M059J (cell line): ENCODE data around the gene NACA2. TPM values are rescaled to one million over a fixed set of nuclear protein-coding genes. Genes with fewer than 3 reads are reported as not detected.
"Not testable (repeated sequence)": the region's sequence is repeated elsewhere in the genome, so short reads cannot be mapped to it uniquely, and the experiment has no call there.

Experiments
- DNase-seq: peaks from one replicate; pipeline ENCODE4 v3.0.0-alpha.2; 2012; ENCODE audit warnings: low read depth
- total RNA-seq: library from RNA; depleted of rRNA; stranded (reverse); fragments of >200 nt; shearing (Covaris generic); gene quantifications from 2 replicates; pipeline ENCODE4 v1.2.3, GENCODE V29; 2014

NACA2 gene
- total RNA-seq, 1 experiment from 2014 or later: not detected

DNA sequence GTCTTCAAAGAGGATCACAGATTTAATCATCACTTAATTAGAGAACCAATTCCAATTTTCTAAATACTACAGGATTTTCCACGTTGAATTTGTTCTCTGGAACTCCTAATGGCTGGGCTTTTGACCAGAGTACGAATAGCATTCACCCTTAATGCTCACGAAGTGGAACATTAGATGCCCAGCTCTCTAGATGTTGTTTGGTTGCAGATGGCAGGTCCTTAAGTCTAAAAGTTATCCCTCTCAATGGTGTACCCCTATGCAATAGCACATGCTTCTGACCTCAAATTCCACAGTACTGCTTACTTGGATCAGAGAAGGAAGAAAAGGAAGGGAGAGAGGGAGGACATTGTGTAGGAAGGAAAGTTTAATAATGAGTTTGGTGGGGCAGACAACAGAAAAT lies 8.6 kb upstream of the NACA2 start:
- DNase-seq: no peak

DNA sequence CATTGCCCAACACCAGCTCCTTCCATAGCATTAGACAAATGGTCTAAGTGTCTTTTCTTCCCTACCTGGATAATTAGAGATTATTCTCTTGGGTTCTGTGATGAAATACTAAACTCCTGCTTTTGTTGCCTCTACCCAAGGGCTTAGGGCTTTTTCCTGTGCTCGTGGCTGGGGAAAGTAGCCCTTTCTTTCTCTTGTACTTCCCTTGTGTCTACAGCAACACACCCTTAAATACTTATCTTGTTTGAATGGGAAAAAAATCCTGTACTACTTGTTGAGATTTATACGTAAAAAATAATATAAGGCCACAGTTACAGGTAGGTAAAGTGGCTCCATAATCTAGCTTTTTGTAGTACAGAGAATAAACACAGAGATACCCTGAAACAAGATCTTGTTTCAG lies 7.0 kb upstream of the NACA2 start:
- DNase-seq: no peak

DNA sequence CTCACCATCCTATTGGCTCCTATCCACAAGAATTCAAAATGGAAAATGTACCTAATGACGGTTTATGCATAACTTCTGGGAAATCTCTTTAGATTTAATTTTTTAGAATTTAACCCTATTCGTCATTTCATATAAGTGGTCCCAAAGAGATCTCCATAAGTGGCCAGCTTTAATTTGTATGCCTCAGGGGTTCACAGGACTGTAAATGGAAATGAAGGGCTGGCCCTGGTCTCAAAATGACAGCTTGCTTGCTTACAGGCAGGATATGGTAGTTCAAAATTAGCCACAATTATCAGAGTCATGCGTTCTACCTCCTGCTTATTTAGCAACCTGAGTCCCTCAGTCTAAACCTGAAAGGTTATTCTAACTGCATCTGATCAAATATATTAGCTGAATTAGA lies 6.6 kb upstream of the NACA2 start:
- no peak for DNase-seq

DNA sequence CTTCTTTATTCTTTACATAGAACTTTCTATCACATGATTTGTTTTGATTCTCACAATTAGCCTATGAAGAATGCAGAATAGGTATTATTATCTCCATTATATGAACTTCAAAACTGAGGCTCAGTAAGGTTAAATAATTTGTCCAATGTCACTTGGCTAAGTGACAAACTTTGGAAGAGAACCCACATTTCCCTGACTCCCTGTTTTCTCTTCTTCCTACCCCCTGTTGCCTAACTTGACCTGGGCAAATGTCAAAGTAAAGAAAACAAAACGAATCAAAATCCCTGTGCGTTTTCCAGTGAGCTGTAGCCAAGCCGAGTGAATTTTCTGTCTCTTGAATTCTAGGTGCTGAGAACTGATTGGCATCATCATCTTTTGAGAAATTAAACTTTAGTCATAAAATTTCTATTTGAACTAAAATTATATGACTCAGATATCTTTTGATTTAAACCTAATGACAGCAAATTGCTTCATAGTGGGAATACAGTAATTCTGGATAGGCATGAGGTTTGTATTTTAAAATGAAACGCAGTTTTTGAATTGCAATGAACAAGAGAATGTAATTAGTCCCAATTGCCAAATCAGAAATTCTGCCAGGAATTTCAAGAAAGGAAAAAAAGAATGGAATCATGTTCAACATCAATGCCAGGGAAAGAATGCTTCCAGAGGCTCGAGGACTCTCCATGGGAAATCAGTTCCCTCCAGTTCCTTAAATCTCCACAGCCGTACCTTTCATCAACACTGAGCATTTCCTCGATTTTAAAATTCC lies 4.6 kb upstream of the NACA2 start:
- no peak for DNase-seq

DNA sequence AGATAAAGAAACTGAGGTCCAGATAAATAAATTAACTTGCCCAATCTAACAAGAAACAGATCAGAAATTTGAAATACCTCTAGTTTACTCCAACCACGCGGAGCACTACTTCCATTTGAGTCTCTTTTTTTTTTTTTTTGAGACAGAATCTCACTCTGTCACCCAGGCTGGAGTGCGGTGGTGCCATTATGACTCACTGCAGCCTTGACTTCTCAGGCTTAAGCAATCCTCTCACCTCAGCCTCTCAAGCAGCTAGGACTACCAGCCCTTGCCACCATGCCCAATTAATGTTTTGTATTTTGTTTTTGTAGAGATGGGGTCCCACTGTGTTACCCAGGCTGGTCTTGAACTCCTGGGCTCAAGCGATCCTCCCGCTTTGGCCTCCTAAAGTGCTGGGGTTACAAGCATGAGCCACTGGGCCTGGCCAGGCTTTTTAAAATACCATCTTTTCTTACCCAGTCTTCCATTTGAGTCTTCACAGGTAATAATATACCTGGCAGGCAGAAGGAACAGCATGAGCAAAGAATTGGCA lies 3.3 kb upstream of the NACA2 start:
- peak; percentile 52 for DNase-seq

DNA sequence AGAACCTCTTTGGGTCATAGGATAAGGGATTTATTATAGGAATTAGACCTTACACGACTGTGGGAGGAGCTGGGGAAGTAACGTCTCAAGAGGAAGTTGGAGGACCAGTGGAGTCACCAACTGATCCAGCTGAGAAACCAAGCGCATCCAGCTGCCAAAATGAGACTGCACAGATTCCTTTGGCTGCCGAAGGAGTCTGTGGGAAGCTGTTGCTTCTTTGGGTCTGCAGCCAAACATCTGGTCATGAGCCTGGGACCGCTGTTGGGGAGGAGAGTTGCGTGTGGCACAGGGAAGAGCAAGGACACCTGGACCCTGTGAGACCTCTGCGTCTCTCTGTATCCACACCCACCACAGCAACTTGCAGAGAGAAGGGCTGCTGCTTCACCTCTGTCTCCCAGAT lies 2.4 kb upstream of the NACA2 start:
- DNase-seq: no peak

DNA sequence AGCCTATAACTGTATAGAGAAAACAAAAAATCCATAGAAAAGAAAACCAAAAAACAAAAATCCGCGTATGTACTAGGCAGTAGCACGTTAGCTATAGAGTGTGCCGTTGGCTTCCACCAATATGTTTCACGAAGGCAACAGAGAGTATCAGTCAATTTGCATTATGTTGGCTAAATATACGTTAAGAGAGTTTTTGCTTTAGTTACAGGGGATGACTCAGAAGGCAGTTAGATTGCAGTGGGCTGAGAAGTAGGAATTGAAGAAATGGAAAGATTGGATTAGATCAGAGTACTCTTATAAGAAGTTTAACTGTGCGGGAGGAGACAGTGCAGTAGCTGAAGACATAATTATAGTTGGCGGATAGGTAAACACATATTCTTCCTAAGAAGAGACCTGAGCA lies 911 bp upstream of the NACA2 start:
- DNase-seq: no peak

DNA sequence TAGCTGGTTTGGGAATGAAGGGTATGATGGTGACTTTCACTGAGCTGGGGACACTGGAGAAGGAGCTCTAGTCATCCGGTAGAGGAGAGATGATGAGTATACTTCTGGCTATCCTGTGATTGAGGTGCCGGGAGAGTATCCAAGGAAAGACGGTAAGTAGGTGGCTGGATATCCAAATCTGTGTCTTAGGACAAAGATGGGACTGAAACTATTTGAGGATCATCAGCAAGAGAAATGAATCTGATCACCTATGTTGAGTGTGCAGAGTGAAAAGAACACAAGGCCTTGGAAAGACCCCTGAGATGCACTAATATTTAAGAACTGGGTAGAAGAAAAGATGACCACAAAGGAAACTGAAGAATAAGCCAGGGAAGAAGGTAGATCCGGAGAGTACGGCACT lies 1.0 kb downstream of the NACA2 start:
- DNase-seq: no peak

DNA sequence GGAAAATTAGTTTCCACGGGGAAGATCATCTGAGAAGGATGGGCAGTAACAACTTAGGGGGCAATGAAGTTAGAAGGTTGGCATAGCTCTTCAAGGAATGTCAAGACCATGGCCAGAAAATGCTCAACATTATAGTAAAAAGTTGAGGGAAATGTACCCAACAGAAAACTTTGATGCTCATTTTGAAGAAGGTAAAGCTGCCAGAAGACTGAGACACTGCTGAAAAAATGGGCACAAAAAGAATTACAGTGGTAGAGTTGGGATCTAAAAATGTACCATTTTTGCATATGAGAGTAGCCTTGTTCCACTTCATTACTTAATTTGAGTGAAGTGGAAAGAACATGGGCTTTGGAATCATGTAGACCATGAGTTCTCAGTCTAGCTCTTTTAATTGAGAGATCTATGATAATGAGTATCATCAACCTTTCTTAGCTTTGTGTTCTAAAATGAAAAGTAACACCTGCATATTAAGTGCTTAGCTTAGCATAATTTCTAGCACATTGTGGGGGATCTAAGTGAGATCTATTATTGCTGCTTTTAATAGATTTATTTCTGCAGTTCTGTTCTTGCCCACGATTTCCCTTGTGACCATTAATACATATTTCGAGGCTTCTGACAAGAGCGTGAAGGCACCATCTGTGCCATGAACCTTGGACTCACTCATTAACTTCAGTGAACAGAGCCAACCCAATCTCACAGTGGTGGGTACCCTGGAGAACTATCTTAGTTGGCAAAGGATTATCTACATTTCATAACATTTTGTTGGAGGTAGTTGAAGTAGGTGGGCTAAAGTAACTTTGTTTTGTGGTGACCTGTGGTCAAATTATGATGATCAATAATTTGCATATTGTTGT lies 3.0 kb downstream of the NACA2 start:
- no peak for DNase-seq

DNA sequence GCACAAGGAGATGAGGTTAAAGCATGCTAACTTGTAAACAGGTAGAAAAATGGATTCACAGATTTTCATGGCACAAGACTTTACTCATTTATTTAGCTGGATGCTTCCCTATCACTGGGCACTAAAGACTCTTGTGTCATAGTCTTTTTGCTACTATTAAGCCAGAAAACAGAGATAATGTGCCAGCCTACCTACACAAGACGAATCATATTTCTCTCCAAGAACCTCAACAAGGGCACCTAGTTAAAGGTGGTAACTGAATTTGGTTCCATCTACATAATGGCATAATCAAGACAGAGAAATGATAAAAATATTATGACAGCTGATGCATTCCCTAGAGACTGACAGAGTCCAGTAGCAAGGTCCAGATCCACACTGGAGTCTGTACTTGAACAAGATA lies 3.8 kb downstream of the NACA2 start:
- DNase-seq: no peak

DNA sequence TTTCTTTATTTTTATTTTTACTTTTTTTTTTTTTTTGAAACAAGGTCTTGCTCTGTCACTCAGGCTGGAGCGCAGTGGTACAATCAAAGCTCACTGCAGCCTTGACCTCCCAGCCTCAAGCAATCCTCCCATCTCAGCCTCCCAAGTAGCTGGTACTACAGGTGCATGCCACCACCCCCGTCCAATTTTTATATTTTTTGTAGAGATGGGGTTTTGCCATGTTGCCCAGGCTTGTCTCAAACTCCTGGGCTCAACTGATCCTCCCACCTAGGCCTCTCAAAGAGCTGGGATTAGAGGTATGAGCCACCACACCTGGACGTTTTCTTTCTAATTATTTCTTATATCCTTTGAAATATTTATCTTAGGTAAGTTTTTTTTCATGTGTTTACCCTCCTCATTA lies 4.4 kb downstream of the NACA2 start:
- DNase-seq: not testable (repeated sequence)

DNA sequence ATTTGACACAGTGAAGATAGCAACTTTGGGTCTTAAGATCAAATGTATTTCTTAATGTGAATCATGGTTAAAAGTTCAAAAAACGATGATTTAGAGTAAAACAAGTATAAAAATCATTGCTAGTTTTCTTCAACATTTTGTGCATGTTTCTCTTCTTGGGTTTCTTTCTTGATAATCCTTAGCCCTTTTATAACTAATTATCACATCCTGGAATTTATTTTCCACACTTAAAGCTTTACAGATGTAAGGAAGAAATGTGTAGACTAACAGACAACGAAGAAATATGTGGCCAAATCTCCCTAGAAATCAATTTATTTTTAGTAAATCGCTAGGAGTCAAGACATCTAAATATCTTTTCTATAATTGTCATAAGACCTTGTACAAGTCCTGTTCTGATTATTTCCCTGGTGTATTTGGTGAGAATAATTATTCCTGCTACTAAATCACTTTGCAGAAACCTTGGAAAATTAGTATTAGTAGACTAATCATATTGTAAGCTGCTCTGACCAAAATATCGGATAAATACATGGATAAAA lies 4.9 kb downstream of the NACA2 start:
- no peak for DNase-seq

DNA sequence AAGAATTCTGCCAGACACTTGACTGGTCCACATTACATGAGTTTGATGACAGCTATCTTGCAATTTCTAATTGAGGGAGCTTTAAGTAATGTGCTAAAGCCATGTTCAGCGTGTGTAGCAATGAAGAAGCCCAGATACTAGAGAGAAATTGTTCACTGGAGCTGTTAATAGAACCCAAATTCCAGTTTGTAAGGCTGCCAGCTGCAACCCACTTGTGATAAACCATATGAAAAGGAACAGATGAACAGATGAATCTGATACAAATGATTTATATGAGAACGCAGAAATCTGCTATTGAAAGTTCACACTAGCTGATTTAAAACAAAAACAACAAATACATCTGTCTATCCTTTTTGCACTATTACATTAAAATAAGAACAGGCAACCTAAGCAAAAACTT lies 6.2 kb downstream of the NACA2 start:
- DNase-seq: no peak

DNA sequence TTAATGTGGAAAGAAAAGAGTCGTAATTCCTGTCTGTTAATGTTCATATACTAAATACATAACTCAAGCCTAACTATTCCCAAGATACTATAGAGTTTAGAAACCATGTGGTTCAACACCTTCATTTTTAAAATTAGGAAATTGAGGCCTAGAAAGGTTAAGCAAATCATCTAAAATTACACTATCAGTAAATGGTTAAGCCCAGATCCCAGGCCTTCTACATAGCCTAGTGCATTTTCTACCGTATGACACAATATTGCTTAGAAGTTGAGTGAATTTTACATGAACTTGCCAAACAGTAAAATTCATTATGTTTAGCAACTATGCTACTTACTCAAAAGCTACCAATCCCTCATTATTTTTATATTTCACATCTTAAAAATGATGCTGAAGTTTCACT lies 6.8 kb downstream of the NACA2 start:
- no peak for DNase-seq

DNA sequence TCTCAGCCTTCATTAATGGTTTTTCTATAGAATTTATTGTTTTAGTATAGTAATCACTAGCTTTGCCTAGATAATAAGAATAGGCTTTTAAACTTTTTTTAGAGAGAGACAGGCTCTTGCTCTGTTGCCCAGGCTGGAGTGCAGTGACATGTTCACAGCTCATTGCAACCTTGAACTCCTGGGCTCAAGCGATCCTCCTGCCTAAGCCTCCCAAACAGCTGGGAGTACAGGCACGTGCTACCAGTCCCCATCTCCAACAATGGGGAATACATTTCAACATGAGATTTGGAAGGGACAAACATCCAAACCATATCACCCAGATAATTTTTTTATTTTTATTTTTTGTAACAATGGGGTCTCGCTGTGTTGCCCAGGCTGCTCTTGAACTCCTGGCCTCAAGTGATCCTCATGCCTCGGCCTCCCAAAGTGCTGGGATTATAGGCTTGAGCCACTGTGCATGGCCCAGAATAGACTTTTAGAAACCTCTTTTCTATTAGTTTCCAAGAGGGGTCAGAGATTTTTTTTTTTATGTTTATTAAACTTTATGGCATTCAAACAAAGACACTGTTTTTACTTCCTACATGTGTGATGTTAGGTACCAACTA lies 7.3 kb downstream of the NACA2 start:
- no peak for DNase-seq

DNA sequence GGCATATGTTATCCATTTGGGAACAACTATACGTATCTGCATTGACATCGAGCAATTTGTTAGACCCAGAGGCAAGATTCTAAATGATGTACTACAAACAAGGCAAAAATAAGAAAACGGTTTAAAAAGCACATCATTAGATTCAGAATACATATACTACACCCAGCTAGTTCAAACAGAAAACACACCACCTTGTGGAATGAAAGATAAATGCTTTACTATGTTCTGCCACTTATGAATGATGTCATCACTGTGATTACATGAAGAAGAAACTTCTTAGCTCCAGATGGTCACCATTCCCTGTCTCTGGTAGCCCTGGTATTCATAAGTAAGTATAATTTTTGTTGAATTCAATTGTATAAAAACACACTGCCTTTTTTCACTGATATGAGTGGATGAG lies 7.8 kb downstream of the NACA2 start:
- DNase-seq: peak; percentile 63

DNA sequence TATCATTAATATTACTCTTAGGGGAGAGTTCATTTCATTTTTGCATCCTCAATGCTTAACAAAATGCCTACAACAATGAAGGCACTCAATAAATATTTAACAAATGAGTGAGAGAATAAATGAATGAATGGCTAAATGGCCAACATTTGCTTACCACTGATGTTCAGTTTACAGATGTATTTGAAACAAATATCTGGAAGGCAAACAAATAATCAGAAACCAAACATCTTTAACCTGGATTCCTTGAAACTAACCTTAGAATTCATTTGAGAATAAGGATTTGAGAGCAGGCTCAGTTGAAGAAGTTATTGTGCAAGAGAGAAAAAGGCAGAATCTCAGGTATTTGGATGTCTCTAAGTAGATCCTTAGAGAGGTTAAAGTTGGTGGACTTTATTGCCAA lies 8.4 kb downstream of the NACA2 start:
- no peak for DNase-seq

DNA sequence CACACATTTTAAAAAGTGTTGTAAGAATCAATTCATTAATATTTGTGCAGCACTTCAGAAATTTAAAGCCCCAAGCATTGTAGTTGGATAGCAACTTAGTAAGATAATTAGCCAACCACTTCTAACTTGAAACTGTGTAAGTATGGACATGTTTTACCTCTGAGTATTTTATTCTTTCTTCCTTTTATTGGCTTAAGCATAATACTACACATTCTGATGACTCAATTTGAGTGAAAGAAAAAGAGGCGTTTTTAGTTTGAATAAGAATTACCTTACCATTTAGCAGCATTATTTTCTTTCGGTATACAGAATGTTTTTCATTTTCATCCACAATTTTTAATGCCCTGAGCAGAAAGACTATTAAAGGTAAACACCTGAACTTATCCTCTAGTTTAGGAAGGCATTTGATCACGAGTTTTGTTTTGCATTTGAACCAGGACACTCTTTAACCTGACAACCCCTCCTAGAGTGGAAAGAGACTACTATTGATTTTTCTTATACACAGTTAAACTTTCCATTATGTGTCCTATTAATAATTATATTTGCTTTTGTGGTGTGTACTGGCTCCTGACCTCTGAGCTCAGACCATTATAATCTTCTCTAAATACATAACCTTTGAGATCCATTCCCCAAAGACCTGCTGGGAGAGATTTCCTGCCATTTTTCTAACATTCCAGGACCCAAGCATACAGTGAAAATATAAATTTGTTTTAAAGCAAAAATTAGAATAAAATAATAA lies 9.2 kb downstream of the NACA2 start:
- no peak for DNase-seq

DNA sequence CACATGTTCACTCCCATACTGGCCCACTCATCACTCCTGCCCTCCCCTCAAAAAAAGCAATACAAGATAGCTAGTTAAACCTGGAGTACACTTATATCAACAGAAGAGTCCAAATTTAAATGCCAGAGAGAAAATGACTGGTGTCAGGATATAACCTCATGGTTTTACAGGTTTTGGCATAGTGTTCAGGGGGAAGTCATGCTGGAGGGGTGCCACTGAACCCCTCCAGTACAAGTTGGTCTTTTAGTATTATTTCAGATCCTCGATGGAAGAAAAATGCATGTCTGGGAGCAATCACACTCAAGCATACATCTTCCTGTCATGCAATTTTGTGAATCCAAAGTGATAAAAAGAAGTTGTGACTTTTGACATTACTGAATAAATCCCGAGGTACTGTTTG lies 10.5 kb downstream of the NACA2 start:
- DNase-seq: no peak

DNA sequence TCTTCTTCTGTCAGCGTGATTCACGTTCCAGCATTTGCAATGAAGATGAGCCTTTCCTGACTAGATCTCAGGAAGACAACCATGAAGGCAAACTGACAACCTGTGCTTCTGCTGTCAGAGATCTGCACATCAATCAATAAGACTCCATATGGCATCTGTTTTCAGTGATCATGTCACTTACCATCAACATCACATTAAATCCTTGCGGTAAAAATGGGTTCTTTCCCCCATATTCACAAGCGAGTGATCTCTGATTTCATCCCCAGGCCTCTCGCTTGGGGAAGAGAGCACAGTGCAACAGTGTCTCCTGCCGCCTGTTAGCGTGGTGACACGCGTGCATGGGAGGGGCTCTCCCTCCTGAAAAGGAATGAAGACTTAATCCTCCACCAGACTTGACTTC lies 11.1 kb downstream of the NACA2 start:
- DNase-seq: no peak

DNA sequence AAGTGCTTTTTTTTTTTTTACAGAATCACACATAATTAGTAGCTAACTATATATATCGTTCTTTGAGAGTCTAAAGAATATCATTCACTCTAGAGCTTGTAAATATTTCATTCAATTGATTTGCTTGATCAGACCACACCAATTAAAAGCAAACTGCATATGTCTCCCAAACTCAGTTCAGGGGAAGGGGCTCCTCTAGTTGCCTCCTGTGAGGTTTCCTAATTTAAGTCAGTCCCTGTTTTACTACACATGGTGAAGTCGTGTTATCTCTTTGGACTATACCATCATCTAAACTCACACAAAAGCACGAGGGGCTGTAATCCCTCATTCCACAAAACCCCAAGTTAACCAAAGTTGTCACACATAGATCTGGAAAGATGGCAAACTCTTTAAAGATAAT lies 11.7 kb downstream of the NACA2 start:
- no peak for DNase-seq

DNA sequence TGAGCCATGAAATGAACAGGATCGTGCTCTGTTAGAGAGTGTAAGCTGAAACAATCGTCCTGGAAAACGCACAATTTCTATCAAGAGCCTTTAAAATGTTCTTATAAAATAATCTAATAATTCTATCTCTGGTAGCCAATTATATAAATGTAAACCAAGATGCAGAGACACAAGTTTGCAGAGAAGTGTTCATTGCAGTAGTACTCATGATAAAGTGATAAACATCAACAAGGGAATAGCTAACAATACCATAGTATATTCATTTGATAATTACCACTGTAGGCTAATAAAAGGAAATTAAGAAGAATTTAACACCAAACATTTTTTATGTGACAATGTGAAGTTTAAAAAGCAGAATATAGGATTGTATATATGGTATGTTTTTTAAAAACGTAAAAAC lies 12.4 kb downstream of the NACA2 start:
- DNase-seq: no peak
